IMR-90 (cell line): ENCODE results near the gene ENO2. TPM values are rescaled to one million over a fixed set of nuclear protein-coding genes. Genes with fewer than 3 reads are reported as not detected.

ENCODE experiments used
- ATAC-seq: fragments of 200-7000 bp; cut with Tn5 transposase; 2 replicates; pipeline ENCODE4 v1.9.1; 2020; ENCODE audit warnings: low read depth, mild to moderate bottlenecking, moderate library complexity
- BruUV-seq: library from RNA; stranded (reverse); fragments of 400-500 nt; replicated peaks from 2 replicates; lab custom pipeline; 2021; lab: Mats Ljungman, UMichigan
- CTCF ChIA-PET: fragments of 300-600 bp; formaldehyde crosslinking; extraction: SDS; loops from one replicate; lab custom pipeline; 2021; ENCODE audit warnings: antibody characterized with exemption; lab: Yijun Ruan, JAX
- POLR2A ChIA-PET: fragments of 300-600 bp; sonication (Branson Sonifier 250); formaldehyde crosslinking; loops from one replicate; lab custom pipeline; 2022; ENCODE audit warnings: antibody characterized with exemption; ENCODE audit not compliant: unreplicated experiment; lab: Charles Lee
- DNase-seq: peaks from one replicate; pipeline ENCODE4 v3.0.0; 2013
- H2AFZ ChIP-seq: replicated peaks from 2 replicates; pipeline ENCODE3; 2013; ENCODE audit warnings: low read length, mild to moderate bottlenecking; ENCODE audit not compliant: poor library complexity
- H2AK5ac ChIP-seq: 2 replicates; pipeline ENCODE4 v1.6.1; 2013; ENCODE audit warnings: low read depth, low read length, inconsistent platforms
- H2AK9ac ChIP-seq: replicated peaks from 2 replicates; pipeline ENCODE3; 2013; ENCODE audit warnings: mild to moderate bottlenecking, low read depth, low read length, moderate library complexity; ENCODE audit not compliant: poor library complexity
- H2BK120ac ChIP-seq: 2 replicates; pipeline ENCODE4 v1.6.1; 2013; ENCODE audit warnings: low read depth, low read length, inconsistent platforms
- H2BK15ac ChIP-seq: 3 replicates; pipeline ENCODE4 v1.6.1; 2013; ENCODE audit warnings: low read depth, low read length, inconsistent platforms
- H2BK20ac ChIP-seq: 2 replicates; pipeline ENCODE4 v1.6.1; 2013; ENCODE audit warnings: low read depth, mild to moderate bottlenecking, inconsistent platforms, low read length, moderate library complexity
- H2BK5ac ChIP-seq: 2 replicates; pipeline ENCODE4 v1.6.1; 2013; ENCODE audit warnings: mild to moderate bottlenecking, low read depth, low read length, inconsistent platforms; ENCODE audit not compliant: poor library complexity, severe bottlenecking
- H3K14ac ChIP-seq: replicated peaks from 2 replicates; pipeline ENCODE4 v1.6.1; 2013; ENCODE audit warnings: low read depth, low read length, inconsistent platforms
- H3K18ac ChIP-seq: 2 replicates; pipeline ENCODE4 v1.6.1; 2013; ENCODE audit warnings: low read depth, low read length, control low read depth
- H3K23ac ChIP-seq: 2 replicates; pipeline ENCODE4 v1.6.1; 2013; ENCODE audit warnings: low read depth, low read length, inconsistent platforms
- H3K27ac ChIP-seq: 2 replicates; pipeline ENCODE4 v1.5.1; 2013; ENCODE audit warnings: mild to moderate bottlenecking, control low read depth, low read length; ENCODE audit not compliant: insufficient read depth
- H3K27me3 ChIP-seq: 2 replicates; pipeline ENCODE4 v1.6.1; 2013; ENCODE audit warnings: low read length; ENCODE audit not compliant: control insufficient read depth, insufficient read depth
- H3K36me3 ChIP-seq: 2 replicates; pipeline ENCODE4 v1.6.1; 2013; ENCODE audit warnings: low read length, mixed read lengths; ENCODE audit not compliant: control insufficient read depth, insufficient read depth
- H3K4ac ChIP-seq: 2 replicates; pipeline ENCODE4 v1.6.1; 2013; ENCODE audit warnings: low read depth, low read length, inconsistent platforms
- H3K4me1 ChIP-seq: 2 replicates; pipeline ENCODE4 v1.6.1; 2013; ENCODE audit warnings: low read length, mixed read lengths; ENCODE audit not compliant: control insufficient read depth, insufficient read depth
- H3K4me2 ChIP-seq: 2 replicates; pipeline ENCODE4 v1.6.1; 2013; ENCODE audit warnings: low read depth, mild to moderate bottlenecking, control low read depth, low read length, moderate library complexity
- H3K4me3 ChIP-seq: 2 replicates; pipeline ENCODE4 v1.5.1; 2013; ENCODE audit warnings: low read depth, mild to moderate bottlenecking, control low read depth, low read length, moderate library complexity; ENCODE audit not compliant: insufficient read depth
- H3K56ac ChIP-seq: 2 replicates; pipeline ENCODE4 v1.6.1; 2013; ENCODE audit warnings: low read length, inconsistent platforms; ENCODE audit not compliant: insufficient read depth; ENCODE audit errors: extremely low read depth
- H3K79me1 ChIP-seq, 2 experiments: 2 replicates each; pipeline ENCODE4 v1.6.1; 2013; ENCODE audit warnings: low read length in 2 of 2, inconsistent platforms in 1 of 2, low read depth in 1 of 2
- H3K9ac ChIP-seq: 2 replicates; pipeline ENCODE4 v1.6.1; 2013; ENCODE audit warnings: low read depth, low read length, control low read depth
- H3K9me1 ChIP-seq: 2 replicates; pipeline ENCODE4 v1.6.1; 2013; ENCODE audit warnings: low read length, inconsistent platforms; ENCODE audit not compliant: insufficient read depth
- H3K9me3 ChIP-seq: 2 replicates; pipeline ENCODE4 v1.6.1; 2013; ENCODE audit warnings: low read length; ENCODE audit not compliant: control insufficient read depth, insufficient read depth
- H4K20me1 ChIP-seq: 2 replicates; pipeline ENCODE4 v1.6.1; 2013; ENCODE audit warnings: low read length, inconsistent platforms; ENCODE audit not compliant: insufficient read depth
- H4K5ac ChIP-seq: 2 replicates; pipeline ENCODE4 v1.6.1; 2013; ENCODE audit warnings: mild to moderate bottlenecking, low read depth, low read length, control low read depth
- H4K8ac ChIP-seq, 2 experiments: 2 replicates each; pipeline ENCODE4 v1.6.1; 2013; ENCODE audit warnings: low read depth in 2 of 2, low read length in 2 of 2, control low read depth in 1 of 2, inconsistent platforms in 1 of 2
- H4K91ac ChIP-seq: 2 replicates; pipeline ENCODE4 v1.6.1; 2013; ENCODE audit warnings: low read depth, low read length, inconsistent platforms; ENCODE audit not compliant: insufficient read depth
- BHLHE40 ChIP-seq: fragments of 150-350 bp; IDR thresholded peaks from 2 replicates; pipeline ENCODE4 v1.6.1; 2016; ENCODE audit warnings: mild to moderate bottlenecking, low read depth, low read length
- CEBPB ChIP-seq: IDR thresholded peaks from 2 replicates; pipeline ENCODE4 v1.6.1; 2012; ENCODE audit warnings: low read depth, low read length, improper control_type of control experiment
- RCOR1 ChIP-seq: IDR thresholded peaks from 2 replicates; pipeline ENCODE4 v1.6.1; 2012; ENCODE audit warnings: mild to moderate bottlenecking, low read length, improper control_type of control experiment; ENCODE audit not compliant: insufficient replicate concordance
- SMC3 ChIP-seq: fragments of 150-350 bp; IDR thresholded peaks from 2 replicates; pipeline ENCODE4 v1.6.1; 2016; ENCODE audit warnings: low read depth, mild to moderate bottlenecking, antibody characterized with exemption, low read length, moderate library complexity
- WGBS, 2 experiments: methylation state at CpG; one replicate each; pipeline versions ENCODE4 v1.1.5 to v1.1.7; 2013; ENCODE audit warnings: missing lambda C conversion rate in 2 of 2; ENCODE audit not compliant: insufficient read length in 1 of 2; ENCODE audit errors: extremely low coverage in 2 of 2; 5-methylcytosine and 5-hydroxymethylcytosine counted together
- dilution Hi-C: fragments of 300-500 bp; cut with HindIII; formaldehyde crosslinking; loops from one replicate; pipeline ENCODE4 v1.14.3; 2018; ENCODE audit warnings: low sequenced_read_pairs; ENCODE audit not compliant: unreplicated experiment
- in situ Hi-C: fragments of 300-500 bp; cut with MboI; formaldehyde crosslinking; loops from 3 replicates; pipeline ENCODE4 v1.14.3; 2019; ENCODE audit warnings: low sequenced_read_pairs, inconsistent platforms, mixed read lengths
- intact Hi-C: fragments of 100-400 bp; cut with micrococcal nuclease; formaldehyde crosslinking; loops from 2 replicates; pipeline ENCODE4 v1.10.0; 2022
- polyA plus RNA-seq, 3 experiments: library from polyadenylated mRNA; depleted of rRNA; stranded (reverse); fragments of >200 nt; gene quantifications; 2 replicates each; pipeline ENCODE4 v1.2.3, GENCODE V29; 2012; ENCODE audit warnings: low replicate concordance in 1 of 3
- total RNA-seq: library from RNA; depleted of rRNA; stranded (reverse); fragments of >200 nt; gene quantifications from 2 replicates; pipeline ENCODE4 v1.2.3, GENCODE V29; 2012
- TF ChIP-seq, protein P1 (sequence below): fragments of 150-350 bp; IDR thresholded peaks from 2 replicates; pipeline ENCODE4 v1.6.1; 2017; ENCODE audit warnings: mild to moderate bottlenecking, antibody characterized with exemption, low read length, low read depth
- TF ChIP-seq, protein P2 (sequence below): conservative IDR thresholded peaks from 2 replicates; pipeline ENCODE4 v1.5.1; 2012; ENCODE audit warnings: mild to moderate bottlenecking, low read depth, low read length, improper control_type of control experiment
- TF ChIP-seq, protein P3 (sequence below): fragments of 150-350 bp; IDR thresholded peaks from 2 replicates; pipeline ENCODE4 v1.6.1; 2016; ENCODE audit warnings: low read depth, mild to moderate bottlenecking, low read length, moderate library complexity, borderline replicate concordance

The ENO2 gene
- total and polyA plus RNA-seq, 2 of the 4 experiments (the other 2 are of a cell fraction), result 28.3 to 92.8 TPM

DNA sequence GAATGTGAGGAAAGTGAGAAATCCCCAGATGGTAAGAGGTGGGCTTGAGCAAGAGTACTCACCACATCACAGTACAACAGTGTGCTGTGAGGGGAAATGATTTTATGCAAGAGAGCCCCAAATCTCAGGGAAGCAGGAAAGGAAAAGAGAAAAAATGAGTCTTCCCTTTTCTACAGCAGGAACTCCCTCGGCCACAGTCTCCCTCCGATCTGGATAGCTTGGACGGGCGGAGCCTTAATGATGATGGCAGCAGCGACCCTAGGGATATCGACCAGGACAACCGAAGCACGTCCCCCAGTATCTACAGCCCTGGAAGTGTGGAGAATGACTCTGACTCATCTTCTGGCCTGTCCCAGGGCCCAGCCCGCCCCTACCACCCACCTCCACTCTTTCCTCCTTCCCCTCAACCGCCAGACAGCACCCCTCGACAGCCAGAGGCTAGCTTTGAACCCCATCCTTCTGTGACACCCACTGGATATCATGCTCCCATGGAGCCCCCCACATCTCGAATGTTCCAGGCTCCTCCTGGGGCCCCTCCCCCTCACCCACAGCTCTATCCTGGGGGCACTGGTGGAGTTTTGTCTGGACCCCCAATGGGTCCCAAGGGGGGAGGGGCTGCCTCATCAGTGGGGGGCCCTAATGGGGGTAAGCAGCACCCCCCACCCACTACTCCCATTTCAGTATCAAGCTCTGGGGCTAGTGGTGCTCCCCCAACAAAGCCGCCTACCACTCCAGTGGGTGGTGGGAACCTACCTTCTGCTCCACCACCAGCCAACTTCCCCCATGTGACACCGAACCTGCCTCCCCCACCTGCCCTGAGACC, 21.2 kb downstream of the ENO2 start:
- Histone ChIP-seq H3K18ac (no peak overlapping the region), H3K9me1 (peaks cover 9% of the 10 kb centered on the region), H4K5ac (no peak overlapping the region), H4K20me1 (peaks cover 43% of the 10 kb centered on the region), H3K79me1 (peaks cover 12 to 68% of the 10 kb centered on the region in 2 experiments; a peak in 3 of 4 replicates), H2BK5ac (no peak overlapping the region), H3K4ac (no peak overlapping the region), H3K56ac (no peak overlapping the region), H3K9ac (no peak overlapping the region), H3K27me3 (no peaks in the 10 kb centered on the region), H3K23ac (no peak overlapping the region), H2AK9ac (peak overlapping the region; percentile 58), H2BK120ac (no peak overlapping the region), H4K91ac (no peak overlapping the region), H2AK5ac (no peak overlapping the region), H3K4me3 (no peak overlapping the region), H2BK15ac (no peak overlapping the region), H3K4me1 (peaks cover 9% of the 10 kb centered on the region), H3K9me3 (no peaks in the 10 kb centered on the region), H3K36me3 (peaks cover 51% of the 10 kb centered on the region), H2BK20ac (no peak overlapping the region), H3K4me2 (no peak overlapping the region), H3K14ac (no peak overlapping the region), H4K8ac (no peak overlapping the region), H2AFZ (no peak overlapping the region), H3K27ac (no peak overlapping the region)
- POLR2A ChIA-PET, result no interaction called here
- DNase-seq (no peak), ATAC-seq (no peak)
- dilution Hi-C loops (no loop called here), intact Hi-C loops (no loop called here), in situ Hi-C loops (no loop called here)
- CTCF ChIA-PET, result no interaction called here
- BruUV-seq, result no TSS peak
- TF ChIP-seq CEBPB, result no peak
- TF ChIP-seq BHLHE40, result no peak
- TF ChIP-seq RCOR1, result no peak
- TF ChIP-seq SMC3, result no peak
- TF ChIP-seq, protein P1, sequence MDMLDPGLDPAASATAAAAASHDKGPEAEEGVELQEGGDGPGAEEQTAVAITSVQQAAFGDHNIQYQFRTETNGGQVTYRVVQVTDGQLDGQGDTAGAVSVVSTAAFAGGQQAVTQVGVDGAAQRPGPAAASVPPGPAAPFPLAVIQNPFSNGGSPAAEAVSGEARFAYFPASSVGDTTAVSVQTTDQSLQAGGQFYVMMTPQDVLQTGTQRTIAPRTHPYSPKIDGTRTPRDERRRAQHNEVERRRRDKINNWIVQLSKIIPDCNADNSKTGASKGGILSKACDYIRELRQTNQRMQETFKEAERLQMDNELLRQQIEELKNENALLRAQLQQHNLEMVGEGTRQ, result no peak
- TF ChIP-seq, protein P2, sequence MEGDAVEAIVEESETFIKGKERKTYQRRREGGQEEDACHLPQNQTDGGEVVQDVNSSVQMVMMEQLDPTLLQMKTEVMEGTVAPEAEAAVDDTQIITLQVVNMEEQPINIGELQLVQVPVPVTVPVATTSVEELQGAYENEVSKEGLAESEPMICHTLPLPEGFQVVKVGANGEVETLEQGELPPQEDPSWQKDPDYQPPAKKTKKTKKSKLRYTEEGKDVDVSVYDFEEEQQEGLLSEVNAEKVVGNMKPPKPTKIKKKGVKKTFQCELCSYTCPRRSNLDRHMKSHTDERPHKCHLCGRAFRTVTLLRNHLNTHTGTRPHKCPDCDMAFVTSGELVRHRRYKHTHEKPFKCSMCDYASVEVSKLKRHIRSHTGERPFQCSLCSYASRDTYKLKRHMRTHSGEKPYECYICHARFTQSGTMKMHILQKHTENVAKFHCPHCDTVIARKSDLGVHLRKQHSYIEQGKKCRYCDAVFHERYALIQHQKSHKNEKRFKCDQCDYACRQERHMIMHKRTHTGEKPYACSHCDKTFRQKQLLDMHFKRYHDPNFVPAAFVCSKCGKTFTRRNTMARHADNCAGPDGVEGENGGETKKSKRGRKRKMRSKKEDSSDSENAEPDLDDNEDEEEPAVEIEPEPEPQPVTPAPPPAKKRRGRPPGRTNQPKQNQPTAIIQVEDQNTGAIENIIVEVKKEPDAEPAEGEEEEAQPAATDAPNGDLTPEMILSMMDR, result no peak
- TF ChIP-seq, protein P3, sequence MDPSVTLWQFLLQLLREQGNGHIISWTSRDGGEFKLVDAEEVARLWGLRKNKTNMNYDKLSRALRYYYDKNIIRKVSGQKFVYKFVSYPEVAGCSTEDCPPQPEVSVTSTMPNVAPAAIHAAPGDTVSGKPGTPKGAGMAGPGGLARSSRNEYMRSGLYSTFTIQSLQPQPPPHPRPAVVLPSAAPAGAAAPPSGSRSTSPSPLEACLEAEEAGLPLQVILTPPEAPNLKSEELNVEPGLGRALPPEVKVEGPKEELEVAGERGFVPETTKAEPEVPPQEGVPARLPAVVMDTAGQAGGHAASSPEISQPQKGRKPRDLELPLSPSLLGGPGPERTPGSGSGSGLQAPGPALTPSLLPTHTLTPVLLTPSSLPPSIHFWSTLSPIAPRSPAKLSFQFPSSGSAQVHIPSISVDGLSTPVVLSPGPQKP, result no peak
- WGBS, 2 experiments, result 100% methylated on average over 1 of the region's 14 CpGs; no CpG with 5 or more reads in 1 of the 2 experiments
